ENCODE measurements around the gene GCHFR.

Gene GCHFR

DNA sequence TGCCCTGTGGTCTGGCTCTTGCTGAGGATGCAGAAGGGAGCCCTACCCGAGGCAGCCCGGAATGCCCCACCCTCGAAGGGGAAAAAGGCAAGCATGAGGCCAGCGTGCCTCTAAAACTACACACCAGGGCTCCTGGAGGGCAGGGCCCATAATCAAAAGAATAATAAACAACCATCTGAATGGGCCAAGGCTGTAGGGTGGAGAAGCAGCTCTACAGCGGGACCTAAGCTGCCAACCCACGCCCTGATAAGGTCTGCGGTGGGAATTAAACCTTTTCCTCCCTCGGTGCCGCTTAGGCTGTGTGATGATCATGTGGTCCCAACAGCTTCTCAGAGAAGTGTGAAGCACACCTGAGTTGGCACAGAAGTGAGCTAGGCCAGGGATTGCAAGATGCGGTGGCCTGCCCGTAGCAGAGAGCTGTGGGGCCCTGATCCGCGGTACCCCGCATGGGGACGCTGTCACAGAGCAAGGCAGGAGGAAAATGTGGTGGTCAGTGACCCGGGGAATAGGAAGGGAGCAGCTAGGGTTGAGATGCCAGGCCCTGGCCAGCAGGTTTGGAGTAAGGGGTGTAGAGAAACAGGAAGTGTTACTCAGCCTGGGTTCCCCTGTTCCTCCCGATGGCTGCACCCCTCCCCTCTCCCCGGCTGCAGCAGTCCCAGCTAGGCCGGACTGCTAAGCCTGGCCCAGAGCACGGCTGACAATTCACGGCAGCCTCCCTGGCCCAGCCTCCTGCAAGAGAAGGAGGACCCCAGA lies 4.8 kb downstream of the GCHFR start:
- TF ChIP-seq TAF1 (IDR thresholded peaks at IDR 0.05; ENCODE audit: low read depth) (peak; percentile 3; the same call in 1 of the 2 replicates), CEBPB (IDR thresholded peaks at IDR 0.05) (no peak), FOXM1 (IDR thresholded peaks at IDR 0.05; ENCODE audit: borderline replicate concordance, low read depth) (no peak), RAD21 (IDR thresholded peaks at IDR 0.05; ENCODE audit: low read depth) (no peak)
- TF ChIP-seq, protein P1, sequence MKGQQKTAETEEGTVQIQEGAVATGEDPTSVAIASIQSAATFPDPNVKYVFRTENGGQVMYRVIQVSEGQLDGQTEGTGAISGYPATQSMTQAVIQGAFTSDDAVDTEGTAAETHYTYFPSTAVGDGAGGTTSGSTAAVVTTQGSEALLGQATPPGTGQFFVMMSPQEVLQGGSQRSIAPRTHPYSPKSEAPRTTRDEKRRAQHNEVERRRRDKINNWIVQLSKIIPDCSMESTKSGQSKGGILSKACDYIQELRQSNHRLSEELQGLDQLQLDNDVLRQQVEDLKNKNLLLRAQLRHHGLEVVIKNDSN (IDR thresholded peaks at IDR 0.05) = no peak
- TF ChIP-seq, protein P2, sequence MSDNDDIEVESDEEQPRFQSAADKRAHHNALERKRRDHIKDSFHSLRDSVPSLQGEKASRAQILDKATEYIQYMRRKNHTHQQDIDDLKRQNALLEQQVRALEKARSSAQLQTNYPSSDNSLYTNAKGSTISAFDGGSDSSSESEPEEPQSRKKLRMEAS (IDR thresholded peaks at IDR 0.05) = no peak

DNA sequence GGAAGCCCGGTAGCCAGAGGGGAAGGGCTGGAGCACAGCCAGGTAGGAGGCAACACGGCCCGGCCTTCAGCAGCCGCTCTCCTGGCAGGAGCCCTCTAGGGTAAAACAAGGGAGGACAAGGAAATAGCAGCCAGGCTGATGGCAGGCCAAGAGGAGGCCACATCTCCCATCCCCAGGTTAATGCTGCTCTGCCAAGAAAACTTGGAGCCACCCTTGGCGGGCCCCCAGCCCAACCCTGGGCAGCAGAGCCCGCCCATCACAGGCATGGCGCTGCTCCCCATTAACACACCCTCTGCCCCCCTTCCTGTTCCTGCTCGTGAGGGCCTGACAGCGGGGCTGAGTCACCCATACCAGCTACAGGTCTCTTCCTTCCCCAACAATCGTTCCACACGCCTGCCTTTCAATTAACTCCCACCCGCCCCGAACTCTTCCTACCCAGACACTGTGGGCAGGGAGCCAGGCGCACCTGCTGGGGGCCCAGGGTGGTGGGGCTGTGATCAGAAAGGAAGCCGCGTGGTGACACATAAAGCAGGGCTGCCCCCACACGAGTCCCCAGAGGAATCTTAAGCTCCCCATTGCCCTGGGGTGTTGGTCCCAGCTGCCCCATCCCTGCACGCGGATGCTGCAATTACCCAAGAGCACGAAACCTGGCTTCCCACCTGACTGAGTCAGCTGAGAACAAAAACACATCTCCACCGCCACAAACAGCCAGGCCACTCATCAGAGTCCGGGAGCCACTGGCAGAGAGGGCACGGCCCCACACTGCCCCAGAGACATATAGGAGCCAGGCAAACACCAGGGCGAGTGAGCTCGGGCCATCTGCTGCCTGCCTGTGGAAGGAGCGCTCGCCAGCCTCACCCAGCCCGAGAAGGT lies 5.6 kb downstream of the GCHFR start, which contains the start of gene C15orf62:
C15orf62 (plus strand) TSS at position 707 of the 873 bp plus-strand sequence. CDS start 516 bp downstream, outside the sequence.
- TF ChIP-seq EP300 (IDR thresholded peaks at IDR 0.05; ENCODE audit: borderline replicate concordance) (peak; percentile 94), NFIC (IDR thresholded peaks at IDR 0.05) (peak; percentile 99), CEBPB (IDR thresholded peaks at IDR 0.05) (peak; percentile 72), YY1 (IDR thresholded peaks at IDR 0.05; ENCODE audit: low read depth) (peak; percentile 27; the same call in 1 of the 2 replicates), ZBTB7A (IDR thresholded peaks at IDR 0.05; ENCODE audit: low read depth) (0 out of 2 replicates have a peak, but pooled peaks have one; percentile 71), TAF1 (IDR thresholded peaks at IDR 0.05; ENCODE audit: low read depth) (0 out of 2 replicates have a peak, but pooled peaks have one; percentile 15), TCF12 (IDR thresholded peaks at IDR 0.05; ENCODE audit: low read depth) (peak; percentile 98), FOXM1 (IDR thresholded peaks at IDR 0.05; ENCODE audit: borderline replicate concordance, low read depth) (peak; percentile 87), TEAD4 (IDR thresholded peaks at IDR 0.05) (peak; percentile 89), CREB1 (IDR thresholded peaks at IDR 0.05; ENCODE audit: low read depth) (no peak), RAD21 (IDR thresholded peaks at IDR 0.05; ENCODE audit: low read depth) (no peak; the same call in 1 of the 2 replicates), EGR1 (IDR thresholded peaks at IDR 0.05) (no peak)
- TF ChIP-seq, protein P2 (IDR thresholded peaks at IDR 0.05) = peak; percentile 83
- TF ChIP-seq, protein P3, sequence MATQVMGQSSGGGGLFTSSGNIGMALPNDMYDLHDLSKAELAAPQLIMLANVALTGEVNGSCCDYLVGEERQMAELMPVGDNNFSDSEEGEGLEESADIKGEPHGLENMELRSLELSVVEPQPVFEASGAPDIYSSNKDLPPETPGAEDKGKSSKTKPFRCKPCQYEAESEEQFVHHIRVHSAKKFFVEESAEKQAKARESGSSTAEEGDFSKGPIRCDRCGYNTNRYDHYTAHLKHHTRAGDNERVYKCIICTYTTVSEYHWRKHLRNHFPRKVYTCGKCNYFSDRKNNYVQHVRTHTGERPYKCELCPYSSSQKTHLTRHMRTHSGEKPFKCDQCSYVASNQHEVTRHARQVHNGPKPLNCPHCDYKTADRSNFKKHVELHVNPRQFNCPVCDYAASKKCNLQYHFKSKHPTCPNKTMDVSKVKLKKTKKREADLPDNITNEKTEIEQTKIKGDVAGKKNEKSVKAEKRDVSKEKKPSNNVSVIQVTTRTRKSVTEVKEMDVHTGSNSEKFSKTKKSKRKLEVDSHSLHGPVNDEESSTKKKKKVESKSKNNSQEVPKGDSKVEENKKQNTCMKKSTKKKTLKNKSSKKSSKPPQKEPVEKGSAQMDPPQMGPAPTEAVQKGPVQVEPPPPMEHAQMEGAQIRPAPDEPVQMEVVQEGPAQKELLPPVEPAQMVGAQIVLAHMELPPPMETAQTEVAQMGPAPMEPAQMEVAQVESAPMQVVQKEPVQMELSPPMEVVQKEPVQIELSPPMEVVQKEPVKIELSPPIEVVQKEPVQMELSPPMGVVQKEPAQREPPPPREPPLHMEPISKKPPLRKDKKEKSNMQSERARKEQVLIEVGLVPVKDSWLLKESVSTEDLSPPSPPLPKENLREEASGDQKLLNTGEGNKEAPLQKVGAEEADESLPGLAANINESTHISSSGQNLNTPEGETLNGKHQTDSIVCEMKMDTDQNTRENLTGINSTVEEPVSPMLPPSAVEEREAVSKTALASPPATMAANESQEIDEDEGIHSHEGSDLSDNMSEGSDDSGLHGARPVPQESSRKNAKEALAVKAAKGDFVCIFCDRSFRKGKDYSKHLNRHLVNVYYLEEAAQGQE (IDR thresholded peaks at IDR 0.05; ENCODE audit: low read depth) = 0 out of 2 replicates have a peak, but pooled peaks have one; percentile 6
- TF ChIP-seq, protein P1 (IDR thresholded peaks at IDR 0.05) = peak; percentile 75

DNA sequence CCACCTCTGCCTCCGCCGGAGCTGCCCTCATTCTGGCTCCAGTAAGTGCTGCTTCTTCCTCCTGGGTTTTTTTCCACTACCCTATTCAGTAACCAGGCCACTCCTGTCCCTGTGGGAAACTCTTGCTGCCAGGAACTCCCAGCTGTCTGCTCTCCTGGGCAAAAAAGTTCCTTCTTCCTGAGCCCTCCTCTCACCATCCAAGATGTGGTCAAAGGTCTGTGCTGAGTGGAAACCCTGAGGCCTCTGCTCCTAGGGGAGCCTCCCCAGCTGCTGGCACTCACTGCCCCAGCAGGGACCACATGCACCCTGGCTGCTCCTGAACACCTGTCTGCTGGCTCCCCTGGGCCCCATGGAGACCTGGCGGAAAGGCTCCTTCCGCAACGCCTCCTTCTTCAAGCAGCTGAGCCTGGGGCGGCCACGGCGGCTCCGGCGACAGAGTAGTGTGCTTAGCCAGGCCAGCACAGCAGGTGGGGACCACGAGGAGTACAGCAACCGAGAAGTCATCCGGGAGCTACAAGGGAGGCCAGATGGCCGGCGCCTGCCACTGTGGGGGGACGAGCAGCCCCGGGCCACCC lies 6.4 kb downstream of the GCHFR start:
- no peak for TF ChIP-seq TEAD4 (IDR thresholded peaks at IDR 0.05)
- TF ChIP-seq, protein P2 (IDR thresholded peaks at IDR 0.05) = peak; percentile 66; the same call in 1 of the 2 replicates
- peak; percentile 82; the same call in 1 of the 2 replicates for TF ChIP-seq TCF12 (IDR thresholded peaks at IDR 0.05; ENCODE audit: low read depth)
- TF ChIP-seq RAD21 (IDR thresholded peaks at IDR 0.05; ENCODE audit: low read depth) = no peak
- TF ChIP-seq, protein P1 (IDR thresholded peaks at IDR 0.05) = 0 out of 2 replicates have a peak, but pooled peaks have one; percentile 10
- TF ChIP-seq, protein P3 (IDR thresholded peaks at IDR 0.05; ENCODE audit: low read depth) = no peak
- no peak for TF ChIP-seq CEBPB (IDR thresholded peaks at IDR 0.05)
- no peak for TF ChIP-seq ZBTB7A (IDR thresholded peaks at IDR 0.05; ENCODE audit: low read depth)
- no peak for TF ChIP-seq TAF1 (IDR thresholded peaks at IDR 0.05; ENCODE audit: low read depth)
- TF ChIP-seq EP300 (IDR thresholded peaks at IDR 0.05; ENCODE audit: borderline replicate concordance) = peak; percentile 49; the same call in 1 of the 2 replicates
- TF ChIP-seq YY1 (IDR thresholded peaks at IDR 0.05; ENCODE audit: low read depth) = no peak
- no peak for TF ChIP-seq CREB1 (IDR thresholded peaks at IDR 0.05; ENCODE audit: low read depth)
- TF ChIP-seq NFIC (IDR thresholded peaks at IDR 0.05) = peak; percentile 37; the same call in 1 of the 2 replicates
- 0 out of 2 replicates have a peak, but pooled peaks have one; percentile 26 for TF ChIP-seq EGR1 (IDR thresholded peaks at IDR 0.05)
- TF ChIP-seq FOXM1 (IDR thresholded peaks at IDR 0.05; ENCODE audit: borderline replicate concordance, low read depth) = no peak
